Psoas muscle (tissue), 8 donors: ENCODE data around the gene NELFB. TPM values are rescaled to one million over a fixed set of nuclear protein-coding genes. Genes with fewer than 3 reads are reported as not detected.
"Not testable (repeated sequence)": the region's sequence is repeated elsewhere in the genome, so short reads cannot be mapped to it uniquely, and the experiment has no call there.

Experiments
- ATAC-seq, 4 donors: fragments of 200-7000 bp; cut with Tn5 transposase; one replicate each; pipeline ENCODE4 v1.9.1; 2020; ENCODE audit warnings: moderate library complexity in 3 of 4, mild to moderate bottlenecking in 2 of 4
- DNase-seq, 2 donors: peaks; one replicate each; pipeline ENCODE4 v3.0.0-alpha.2; 2020
- H3K27ac ChIP-seq: fragments of 200-600 bp; one replicate; pipeline ENCODE4 v1.8.0; 2022
- H3K27me3 ChIP-seq, 3 donors: fragments of 200-600 bp in 1 of 3; one replicate each; pipeline versions ENCODE4 v1.6.1 to v1.8.0; 2013 to 2022; ENCODE audit warnings: low read length in 2 of 3, mild to moderate bottlenecking in 2 of 3, moderate library complexity in 1 of 3; ENCODE audit not compliant: insufficient read depth in 3 of 3
- H3K36me3 ChIP-seq, 2 donors: fragments of 200-600 bp in 1 of 2; one replicate each; pipeline versions ENCODE4 v1.6.1 to v1.8.0; 2013 to 2022; ENCODE audit warnings: low read depth in 1 of 2, mild to moderate bottlenecking in 1 of 2, moderate library complexity in 1 of 2; ENCODE audit not compliant: insufficient read depth in 1 of 2
- H3K4me1 ChIP-seq: fragments of 200-600 bp; one replicate; pipeline ENCODE4 v1.8.0; 2022
- H3K4me3 ChIP-seq: fragments of 200-600 bp; one replicate; pipeline ENCODE4 v1.8.0; 2022; ENCODE audit warnings: mild to moderate bottlenecking
- H3K9me3 ChIP-seq: fragments of 200-600 bp; one replicate; pipeline ENCODE4 v1.8.0; 2022
- WGBS, 3 donors: extraction: QIAGEN DNeasy Blood & Tissue Kit; methylation state at CpG; one replicate each; pipeline versions ENCODE4 v1.1.6 to v1.1.7; 2013; 5-methylcytosine and 5-hydroxymethylcytosine counted together
- intact Hi-C, 2 donors: fragments of 100-400 bp; cut with DNase I; formaldehyde crosslinking; loops; one replicate each; pipeline versions ENCODE4 v1.11.0 to v1.14.2; 2022
- polyA plus RNA-seq, 3 donors: library from polyadenylated mRNA; stranded (reverse); fragments of 200-250 nt; gene quantifications; one replicate each; pipeline ENCODE4 v1.2.3, GENCODE V29; 2013
- total RNA-seq, 4 donors: library from RNA; stranded (reverse); fragmentation: NEBNext Ultra II Directional in 2 of 4; extraction: Animal tissue kit (Norgen Biotek cat#: 25700) in 2 of 4; gene quantifications; one replicate each; pipeline versions ENCODE4 v1.2.1 to v1.2.4, GENCODE V29; 2021 to 2023
- TF ChIP-seq, protein P1 (sequence below): fragments of 200-600 bp; IDR thresholded peaks from one replicate; pipeline ENCODE4 v1.8.0; 2022; ENCODE audit warnings: antibody characterized with exemption
- donor health status: healthy with polysubstance abuse.
- donor health status: DM: no; HTN: no; CAD: no; lungs with moderate emphysema.
- donor health status: Bipolar disorder and iron deficiency.
- donor health status: healthy.
- donor health status: DM: yes; HTN: yes; CAD: no.
- donor health status: DM: no; HTN: no; CAD: no.
- donor health status: DM: no; HTN: no; CAD: no.
- donor health status: DM: yes; HTN: yes; CAD: no.

NELFB gene
- total and polyA plus RNA-seq, 7 donors, result 39.1 to 74.3 (median 43.8) TPM

GRCh38 chr9:137262173-137262908 lies 7.2 kb downstream of the NELFB start:
- TF ChIP-seq, protein P1, sequence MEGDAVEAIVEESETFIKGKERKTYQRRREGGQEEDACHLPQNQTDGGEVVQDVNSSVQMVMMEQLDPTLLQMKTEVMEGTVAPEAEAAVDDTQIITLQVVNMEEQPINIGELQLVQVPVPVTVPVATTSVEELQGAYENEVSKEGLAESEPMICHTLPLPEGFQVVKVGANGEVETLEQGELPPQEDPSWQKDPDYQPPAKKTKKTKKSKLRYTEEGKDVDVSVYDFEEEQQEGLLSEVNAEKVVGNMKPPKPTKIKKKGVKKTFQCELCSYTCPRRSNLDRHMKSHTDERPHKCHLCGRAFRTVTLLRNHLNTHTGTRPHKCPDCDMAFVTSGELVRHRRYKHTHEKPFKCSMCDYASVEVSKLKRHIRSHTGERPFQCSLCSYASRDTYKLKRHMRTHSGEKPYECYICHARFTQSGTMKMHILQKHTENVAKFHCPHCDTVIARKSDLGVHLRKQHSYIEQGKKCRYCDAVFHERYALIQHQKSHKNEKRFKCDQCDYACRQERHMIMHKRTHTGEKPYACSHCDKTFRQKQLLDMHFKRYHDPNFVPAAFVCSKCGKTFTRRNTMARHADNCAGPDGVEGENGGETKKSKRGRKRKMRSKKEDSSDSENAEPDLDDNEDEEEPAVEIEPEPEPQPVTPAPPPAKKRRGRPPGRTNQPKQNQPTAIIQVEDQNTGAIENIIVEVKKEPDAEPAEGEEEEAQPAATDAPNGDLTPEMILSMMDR, result peak; percentile 53
- peak in 2 of 4 donors; percentile 2 to 68 for ATAC-seq
- intact Hi-C loops, H3K4me3 ChIP-seq, H3K4me1 ChIP-seq, H3K27ac ChIP-seq, H3K27me3 ChIP-seq, H3K9me3 ChIP-seq: not testable (repeated sequence)
- WGBS, 3 donors, result 29 to 34% (median 31%) methylated on average over 14 to 15 of the region's 15 CpGs
- peak; percentile 34 to 69 for DNase-seq
- H3K36me3 ChIP-seq, result peaks cover 4 to 62% of the 10 kb centered on the region in 2 donors

DNA sequence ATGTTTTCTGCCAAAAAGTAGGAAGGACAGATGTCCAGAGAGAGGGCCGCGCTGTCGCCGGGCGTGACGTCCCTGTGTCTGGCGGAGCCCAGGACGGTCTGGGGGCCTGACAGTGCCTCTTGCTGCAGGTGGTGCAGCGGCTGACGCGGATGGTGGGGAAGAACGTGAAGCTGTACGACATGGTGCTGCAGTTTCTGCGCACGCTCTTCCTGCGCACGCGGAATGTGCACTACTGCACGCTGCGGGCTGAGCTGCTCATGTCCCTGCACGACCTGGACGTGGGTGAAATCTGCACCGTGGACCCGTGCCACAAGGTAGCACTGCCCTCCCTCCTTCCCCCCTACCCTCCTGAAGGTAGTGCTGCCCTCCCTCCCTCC lies 7.8 kb downstream of the NELFB start:
- peak; percentile 20 to 35 (median 28) for ATAC-seq

GRCh38 chr9:137263506-137263905 lies 8.4 kb downstream of the NELFB start:
- H3K27ac ChIP-seq, result no peak overlapping the region
- no peaks in the 10 kb centered on the region for H3K27me3 ChIP-seq
- DNase-seq, result peak in 1 of 2 donors; percentile 12
- no peaks in the 10 kb centered on the region for H3K9me3 ChIP-seq
- H3K36me3 ChIP-seq, result peaks cover 4 to 56% of the 10 kb centered on the region in 2 donors
- TF ChIP-seq, protein P1, result no peak
- peaks cover 11% of the 10 kb centered on the region for H3K4me1 ChIP-seq
- no peak overlapping the region for H3K4me3 ChIP-seq
- ATAC-seq, result no peak
- intact Hi-C loops, result no loop called here
- WGBS, 3 donors, result 66 to 85% (median 76%) methylated on average over 9 to 10 of the region's 10 CpGs

More for the DNA sequence above, 7.8 kb downstream of the NELFB start:
- H3K4me1 ChIP-seq, result peaks cover 9% of the 10 kb centered on the region
- intact Hi-C loops, result no loop called here
- H3K9me3 ChIP-seq, result no peaks in the 10 kb centered on the region
- TF ChIP-seq, protein P1, result no peak
- H3K36me3 ChIP-seq, result peaks cover 4 to 62% of the 10 kb centered on the region in 2 donors
- H3K27ac ChIP-seq, result no peak overlapping the region
- no peaks in the 10 kb centered on the region for H3K27me3 ChIP-seq
- WGBS, 3 donors, result 81 to 90% (median 87%) methylated on average over 24 of the region's 24 CpGs
- no peak overlapping the region for H3K4me3 ChIP-seq
- peak in 1 of 2 donors; percentile 15 for DNase-seq

GRCh38 chr9:137264067-137264466 lies 8.9 kb downstream of the NELFB start:
- Histone ChIP-seq H3K36me3 (peaks cover 4 to 50% of the 10 kb centered on the region in 2 donors), H3K4me3 (no peak overlapping the region), H3K27ac (no peak overlapping the region), H3K9me3 (no peaks in the 10 kb centered on the region), H3K4me1 (peaks cover 15% of the 10 kb centered on the region), H3K27me3 (no peaks in the 10 kb centered on the region)
- intact Hi-C loops, result no loop called here
- TF ChIP-seq, protein P1, result no peak
- no peak for ATAC-seq
- WGBS, 3 donors, result 90 to 94% (median 92%) methylated on average over 22 of the region's 22 CpGs
- peak in 1 of 2 donors; percentile 13 for DNase-seq
